ENCODE results near the gene RRAS.

DNA sequence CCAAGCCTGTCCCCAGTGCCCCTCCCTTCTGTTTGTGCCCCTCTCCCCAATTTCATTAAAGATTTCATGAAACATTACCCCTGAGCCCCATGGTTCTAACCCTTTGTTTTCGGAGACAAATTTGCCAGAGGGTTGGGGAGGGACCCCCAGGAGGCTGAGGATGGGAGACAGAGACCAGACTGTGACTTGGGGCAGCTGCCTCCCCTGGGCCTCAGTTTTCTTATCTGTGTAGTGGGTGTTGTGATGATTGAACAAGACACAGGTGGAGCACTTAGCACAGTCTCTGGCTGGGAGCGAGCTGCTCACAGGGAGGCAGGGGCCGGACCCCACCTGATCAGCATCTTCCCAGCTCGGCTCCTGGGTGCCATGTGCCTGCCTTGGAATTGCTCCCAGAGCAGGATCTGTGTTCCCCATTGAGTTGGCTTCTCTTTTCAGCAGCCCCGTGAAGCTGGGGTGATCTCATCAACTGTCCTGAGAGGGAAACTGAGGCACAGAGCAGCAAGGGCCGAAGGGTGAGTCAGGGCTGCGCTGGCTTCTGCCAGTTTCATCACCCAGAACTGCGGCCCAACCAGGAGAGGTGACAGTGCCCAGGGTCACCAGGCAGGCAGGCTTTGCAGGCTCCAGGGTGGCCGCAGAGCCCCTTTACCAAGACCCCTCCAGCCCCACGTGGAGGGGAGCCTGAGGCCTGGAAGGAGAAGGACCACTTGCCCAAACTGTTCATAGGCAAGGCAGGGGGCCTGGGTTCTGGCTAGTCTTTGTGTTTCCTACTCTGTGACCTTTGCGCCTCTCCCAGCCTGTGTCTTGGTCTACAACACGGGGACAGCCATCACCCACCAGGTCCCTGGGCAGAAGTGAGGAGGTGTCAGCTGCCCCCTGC, 18.9 kb upstream of the RRAS start:
- TF ChIP-seq POLR2AphosphoS5 (IDR thresholded peaks at IDR 0.05; ENCODE audit: borderline replicate concordance, low read depth, low read length) (no peak; the same call in 1 of the 2 replicates), EZH2 (IDR thresholded peaks at IDR 0.05) (no peak)
